Fibroblast of skin of abdomen (primary cell): ENCODE measurements around the gene METTL25B.

Source experiments
- DNase-seq: peaks from one replicate; pipeline ENCODE4 v3.0.0-alpha.2; 2013

METTL25B gene

DNA sequence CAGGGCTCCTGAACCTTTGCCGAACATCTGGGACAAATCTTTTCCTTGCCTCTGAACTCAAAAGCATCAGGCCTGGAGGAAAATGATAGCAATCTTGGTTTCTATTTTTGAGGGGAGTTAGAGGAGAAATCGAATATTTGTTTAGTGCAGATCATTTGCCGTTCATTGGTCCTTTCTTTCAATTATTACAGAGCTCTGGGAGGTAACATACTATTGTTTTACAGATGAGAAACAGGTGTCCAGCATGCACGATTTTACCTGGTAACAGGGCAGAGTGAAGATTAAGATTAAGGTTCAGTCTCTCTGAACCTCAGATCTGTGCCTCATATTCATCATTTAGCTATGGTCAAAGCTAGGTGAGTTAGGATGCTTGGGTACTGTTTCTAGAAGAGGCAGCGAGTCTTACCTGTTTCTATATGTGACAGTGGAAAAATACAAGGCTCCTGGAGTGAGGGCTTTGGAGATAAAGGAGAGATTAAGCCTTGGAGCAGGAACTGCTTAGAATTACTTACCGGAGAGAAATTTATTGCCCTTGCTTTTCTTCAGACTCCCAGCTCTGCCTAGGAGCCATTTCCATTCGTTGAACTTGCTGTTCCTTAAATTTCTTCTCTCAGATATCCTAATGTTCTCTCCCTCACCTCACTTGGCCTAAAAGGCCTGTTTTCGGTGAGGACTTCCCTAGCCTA is 40.5 kb downstream of the METTL25B start:
- DNase-seq, result no peak

- no peak for DNase-seq
Observed at GRCh38 chr1:156772222-156772621, 44.0 kb downstream of the METTL25B start.

- DNase-seq, result no peak
Observed at GRCh38 chr1:156772728-156773497, 44.6 kb downstream of the METTL25B start.

GRCh38 chr1:156773607-156774006 is 45.3 kb downstream of the METTL25B start:
- no peak for DNase-seq

GRCh38 chr1:156775799-156776198 is 47.5 kb downstream of the METTL25B start:
- no peak for DNase-seq

GRCh38 chr1:156776942-156777341 is 48.7 kb downstream of the METTL25B start:
- DNase-seq, result no peak

GRCh38 chr1:156777573-156777972 is 49.3 kb downstream of the METTL25B start:
- DNase-seq, result no peak

GRCh38 chr1:156781585-156782186 is 53.4 kb downstream of the METTL25B start:
- DNase-seq, result peak; percentile 37

DNA sequence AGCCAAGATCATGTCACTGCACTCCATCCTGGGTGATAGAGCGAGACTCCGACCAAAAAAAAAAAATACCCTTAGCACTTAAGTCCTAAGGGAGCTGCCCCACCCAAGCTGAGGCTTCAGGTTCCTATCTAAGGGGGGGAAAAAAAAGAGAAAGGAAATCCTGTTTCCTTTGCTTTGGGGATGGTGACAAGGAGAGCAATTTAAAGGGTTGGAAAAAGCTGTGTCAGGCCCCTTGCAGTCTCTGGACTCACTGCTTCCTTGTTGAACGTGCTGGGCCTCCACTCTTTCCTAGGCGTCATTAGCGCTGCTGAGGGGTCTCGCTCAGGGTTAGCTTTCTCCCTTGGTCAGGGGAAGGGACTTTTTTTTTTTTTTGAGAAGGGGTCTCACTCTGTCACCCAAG is 57.2 kb downstream of the METTL25B start:
- no peak for DNase-seq
